ENCODE measurements around the gene USP38. TPM values are rescaled to one million over a fixed set of nuclear protein-coding genes. Genes with fewer than 3 reads are reported as not detected.
"Not testable (repeated sequence)": the region's sequence is repeated elsewhere in the genome, so short reads cannot be mapped to it uniquely, and the experiment has no call there.

The USP38 gene, protein sequence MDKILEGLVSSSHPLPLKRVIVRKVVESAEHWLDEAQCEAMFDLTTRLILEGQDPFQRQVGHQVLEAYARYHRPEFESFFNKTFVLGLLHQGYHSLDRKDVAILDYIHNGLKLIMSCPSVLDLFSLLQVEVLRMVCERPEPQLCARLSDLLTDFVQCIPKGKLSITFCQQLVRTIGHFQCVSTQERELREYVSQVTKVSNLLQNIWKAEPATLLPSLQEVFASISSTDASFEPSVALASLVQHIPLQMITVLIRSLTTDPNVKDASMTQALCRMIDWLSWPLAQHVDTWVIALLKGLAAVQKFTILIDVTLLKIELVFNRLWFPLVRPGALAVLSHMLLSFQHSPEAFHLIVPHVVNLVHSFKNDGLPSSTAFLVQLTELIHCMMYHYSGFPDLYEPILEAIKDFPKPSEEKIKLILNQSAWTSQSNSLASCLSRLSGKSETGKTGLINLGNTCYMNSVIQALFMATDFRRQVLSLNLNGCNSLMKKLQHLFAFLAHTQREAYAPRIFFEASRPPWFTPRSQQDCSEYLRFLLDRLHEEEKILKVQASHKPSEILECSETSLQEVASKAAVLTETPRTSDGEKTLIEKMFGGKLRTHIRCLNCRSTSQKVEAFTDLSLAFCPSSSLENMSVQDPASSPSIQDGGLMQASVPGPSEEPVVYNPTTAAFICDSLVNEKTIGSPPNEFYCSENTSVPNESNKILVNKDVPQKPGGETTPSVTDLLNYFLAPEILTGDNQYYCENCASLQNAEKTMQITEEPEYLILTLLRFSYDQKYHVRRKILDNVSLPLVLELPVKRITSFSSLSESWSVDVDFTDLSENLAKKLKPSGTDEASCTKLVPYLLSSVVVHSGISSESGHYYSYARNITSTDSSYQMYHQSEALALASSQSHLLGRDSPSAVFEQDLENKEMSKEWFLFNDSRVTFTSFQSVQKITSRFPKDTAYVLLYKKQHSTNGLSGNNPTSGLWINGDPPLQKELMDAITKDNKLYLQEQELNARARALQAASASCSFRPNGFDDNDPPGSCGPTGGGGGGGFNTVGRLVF
- total RNA-seq (18.4 TPM), polyA plus RNA-seq (11.0 TPM)
- long read RNA-seq, donor 1: 0 reads
- long read RNA-seq, donor 2: 0 reads
- long read RNA-seq, donor 3, full-length matches to known transcripts: 10 of 10 reads
- long read RNA-seq, donor 3, partial matches to known transcripts: 0 of 10 reads
- long read RNA-seq, donor 3, other reads (novel, unspliced or antisense): 0 of 10 reads
- long read RNA-seq, donor 4, full-length matches to known transcripts: 2 of 2 reads
- long read RNA-seq, donor 4, partial matches to known transcripts: 0 of 2 reads
- long read RNA-seq, donor 4, other reads (novel, unspliced or antisense): 0 of 2 reads
- long read RNA-seq, donor 5, full-length matches to known transcripts: 6 of 6 reads
- long read RNA-seq, donor 5, partial matches to known transcripts: 0 of 6 reads
- long read RNA-seq, donor 5, other reads (novel, unspliced or antisense): 0 of 6 reads
- long read RNA-seq, donor 6, full-length matches to known transcripts: 4 of 4 reads
- long read RNA-seq, donor 6, partial matches to known transcripts: 0 of 4 reads
- long read RNA-seq, donor 6, other reads (novel, unspliced or antisense): 0 of 4 reads
- long read RNA-seq, donor 7, full-length matches to known transcripts: 6 of 11 reads
- long read RNA-seq, donor 7, partial matches to known transcripts: 5 of 11 reads
- long read RNA-seq, donor 7, other reads (novel, unspliced or antisense): 0 of 11 reads
- long read RNA-seq, donor 8, full-length matches to known transcripts: 1 of 1 reads
- long read RNA-seq, donor 8, partial matches to known transcripts: 0 of 1 reads
- long read RNA-seq, donor 8, other reads (novel, unspliced or antisense): 0 of 1 reads
- long read RNA-seq, donor 9, full-length matches to known transcripts: 6 of 6 reads
- long read RNA-seq, donor 9, partial matches to known transcripts: 0 of 6 reads
- long read RNA-seq, donor 9, other reads (novel, unspliced or antisense): 0 of 6 reads
- long read RNA-seq, donor 10, full-length matches to known transcripts: 7 of 7 reads
- long read RNA-seq, donor 10, partial matches to known transcripts: 0 of 7 reads
- long read RNA-seq, donor 10, other reads (novel, unspliced or antisense): 0 of 7 reads

DNA sequence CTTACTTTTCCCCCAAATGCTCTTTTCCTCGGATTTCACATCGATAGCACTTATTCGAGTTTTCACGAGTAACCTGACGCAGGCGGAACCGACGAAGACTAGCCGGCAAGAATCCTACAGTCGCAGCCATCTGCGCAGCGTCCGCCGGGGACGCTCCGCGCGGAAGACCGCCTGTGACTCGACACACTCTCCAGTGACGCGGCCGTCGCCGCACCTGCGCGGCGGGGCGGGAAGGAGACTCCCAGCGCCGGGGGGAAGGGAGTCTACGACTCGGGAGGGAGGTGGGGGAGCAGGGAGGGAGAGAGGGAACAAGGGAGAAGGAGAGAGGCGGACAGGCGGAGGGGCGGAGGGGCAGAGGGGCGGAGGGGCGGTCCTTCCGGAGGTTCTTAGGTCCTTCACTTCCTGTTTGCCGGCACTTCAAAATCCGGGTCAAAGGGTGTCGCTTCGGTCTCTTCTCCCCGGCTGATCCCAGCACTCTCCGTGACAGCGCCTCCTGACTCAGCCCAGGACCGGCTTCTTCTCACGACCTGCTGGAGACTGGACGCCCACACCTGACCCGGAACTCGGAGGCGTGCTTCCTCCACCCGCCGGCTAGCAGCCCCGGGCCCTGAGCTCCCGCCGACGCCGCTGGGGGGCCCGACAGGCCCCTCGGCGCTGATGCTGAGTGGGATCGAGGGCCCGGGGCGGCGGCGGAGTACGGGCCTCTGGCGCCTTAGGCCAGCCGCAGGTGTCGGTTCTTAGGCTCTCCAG lies at the start of gene USP38:
TSS of gene USP38 (plus strand) at position 415 of the 750 bp plus-strand sequence. CDS start 534 bp downstream, outside the sequence.
- Histone ChIP-seq H3K36me3 (ENCODE audit: control insufficient read depth in 2 of 2, insufficient read depth in 2 of 2, low read length in 1 of 2) (peaks cover 0 to 5% of the 10 kb centered on the region in 2 donors), H3K4me3 (ENCODE audit: low read length in 2 of 2) (peak within 1 kb of the TSS; percentile 65 to 78), H3K27me3 (ENCODE audit: control insufficient read depth in 2 of 2, insufficient read depth in 1 of 2, low read length in 1 of 2) (no peaks in the 10 kb centered on the region), H3K27ac (ENCODE audit: low read depth in 1 of 2, low read length in 1 of 2) (peak within 1 kb of the TSS; percentile 94 to 98), H3K9me3 (ENCODE audit: control insufficient read depth in 2 of 2, insufficient read depth in 1 of 2, low read length in 1 of 2) (peaks cover 0 to 2% of the 10 kb centered on the region in 2 donors), H3K4me1 (ENCODE audit: control insufficient read depth in 2 of 2, insufficient read depth in 2 of 2, low read length in 2 of 2) (peaks cover 2 to 6% of the 10 kb centered on the region in 2 donors)
- WGBS: under 1% methylated on average over 71 of the region's 71 CpGs
- peak; percentile 71 to 93 (median 82) for DNase-seq (ENCODE audit: low read depth in 6 of 9, low spot score in 9 of 9)

DNA sequence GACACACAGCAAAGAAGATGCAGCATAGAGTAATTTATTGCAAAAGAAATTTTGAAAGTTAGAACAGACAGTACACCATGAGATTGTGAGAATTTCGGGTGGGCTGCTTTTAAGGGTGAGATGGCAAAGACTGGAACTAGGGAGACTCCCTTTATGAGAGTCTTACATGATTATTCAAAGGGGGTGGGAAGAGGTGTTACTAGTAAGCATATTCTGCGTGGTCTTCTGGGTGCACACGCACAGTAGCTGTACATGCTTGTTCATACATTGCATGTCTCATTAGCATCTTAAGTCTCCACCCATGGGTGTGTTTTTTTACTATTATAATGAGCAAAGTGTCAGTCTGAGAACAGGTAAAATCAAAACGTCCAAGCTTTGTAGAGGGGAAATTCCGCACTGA lies 49.4 kb upstream of the USP38 start:
- Histone ChIP-seq H3K27ac (ENCODE audit: low read depth in 1 of 2, low read length in 1 of 2) (no peak overlapping the region), H3K27me3 (ENCODE audit: control insufficient read depth in 2 of 2, insufficient read depth in 1 of 2, low read length in 1 of 2) (no peaks in the 10 kb centered on the region), H3K4me1 (ENCODE audit: control insufficient read depth in 2 of 2, insufficient read depth in 2 of 2, low read length in 2 of 2) (no peaks in the 10 kb centered on the region), H3K36me3 (ENCODE audit: control insufficient read depth in 2 of 2, insufficient read depth in 2 of 2, low read length in 1 of 2) (no peaks in the 10 kb centered on the region), H3K4me3 (ENCODE audit: low read length in 2 of 2) (no peak overlapping the region), H3K9me3 (ENCODE audit: control insufficient read depth in 2 of 2, insufficient read depth in 1 of 2, low read length in 1 of 2) (peaks cover 0 to 2% of the 10 kb centered on the region in 2 donors)
- 95% methylated on average over 5 of the region's 5 CpGs for WGBS
- DNase-seq (ENCODE audit: low read depth in 6 of 9, low spot score in 9 of 9): no peak

DNA sequence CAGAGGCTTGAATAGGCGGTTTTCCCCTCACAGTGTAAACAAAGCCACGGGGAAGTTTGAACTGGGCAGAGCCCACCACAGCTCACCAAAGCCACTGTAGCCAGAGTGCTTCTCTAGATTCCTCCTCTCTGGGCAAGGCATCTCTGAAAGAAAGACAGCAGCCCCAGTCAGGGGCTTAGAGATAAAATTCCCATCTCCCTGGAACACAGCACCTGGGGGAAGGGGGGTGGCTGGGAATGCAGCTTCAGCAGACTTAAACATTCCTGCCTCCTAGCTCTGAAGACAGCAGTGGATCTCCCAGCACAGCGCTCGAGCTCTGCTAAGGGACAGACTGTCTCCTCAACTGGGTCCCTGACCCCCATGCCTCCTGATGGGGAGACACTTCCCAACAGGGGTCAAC lies 44.0 kb upstream of the USP38 start:
- Histone ChIP-seq H3K4me1 (ENCODE audit: control insufficient read depth in 2 of 2, insufficient read depth in 2 of 2, low read length in 2 of 2) (no peaks in the 10 kb centered on the region), H3K4me3 (ENCODE audit: low read length in 2 of 2) (no peak overlapping the region), H3K27me3 (ENCODE audit: control insufficient read depth in 2 of 2, insufficient read depth in 1 of 2, low read length in 1 of 2) (no peaks in the 10 kb centered on the region), H3K27ac (ENCODE audit: low read depth in 1 of 2, low read length in 1 of 2) (no peak overlapping the region), H3K36me3 (ENCODE audit: control insufficient read depth in 2 of 2, insufficient read depth in 2 of 2, low read length in 1 of 2) (no peaks in the 10 kb centered on the region), H3K9me3 (ENCODE audit: control insufficient read depth in 2 of 2, insufficient read depth in 1 of 2, low read length in 1 of 2) (peaks cover 0 to 6% of the 10 kb centered on the region in 2 donors)
- DNase-seq (ENCODE audit: low read depth in 6 of 9, low spot score in 9 of 9): no peak
- 96% methylated on average over 4 of the region's 4 CpGs for WGBS

DNA sequence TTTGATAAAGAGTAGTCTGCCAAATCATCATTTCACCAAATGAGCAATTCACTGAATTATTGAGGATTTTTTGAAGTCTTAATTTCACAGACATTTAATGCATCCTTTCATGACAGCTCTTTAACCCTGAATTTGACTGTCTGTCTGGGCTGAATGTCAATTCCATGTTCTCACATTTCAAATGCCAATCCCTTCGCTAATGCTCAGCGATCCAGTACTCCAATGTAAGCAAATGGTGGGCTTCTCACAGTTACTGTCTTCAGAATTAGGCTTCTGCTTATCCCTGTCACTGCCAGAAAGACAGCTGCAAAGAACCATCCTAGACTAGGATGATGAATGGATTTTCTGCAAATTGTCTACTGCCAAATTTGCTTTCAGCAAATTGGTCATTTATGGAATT lies 36.2 kb upstream of the USP38 start:
- no peak for DNase-seq (ENCODE audit: low read depth in 6 of 9, low spot score in 9 of 9)
- H3K9me3 ChIP-seq (ENCODE audit: control insufficient read depth in 2 of 2, insufficient read depth in 1 of 2, low read length in 1 of 2): no peaks in the 10 kb centered on the region
- H3K4me3 ChIP-seq (ENCODE audit: low read length in 2 of 2): no peak overlapping the region
- no peaks in the 10 kb centered on the region for H3K4me1 ChIP-seq (ENCODE audit: control insufficient read depth in 2 of 2, insufficient read depth in 2 of 2, low read length in 2 of 2)
- H3K36me3 ChIP-seq (ENCODE audit: control insufficient read depth in 2 of 2, insufficient read depth in 2 of 2, low read length in 1 of 2): no peaks in the 10 kb centered on the region
- no peak overlapping the region for H3K27ac ChIP-seq (ENCODE audit: low read depth in 1 of 2, low read length in 1 of 2)
- H3K27me3 ChIP-seq (ENCODE audit: control insufficient read depth in 2 of 2, insufficient read depth in 1 of 2, low read length in 1 of 2): no peaks in the 10 kb centered on the region
- 98% methylated on average over 2 of the region's 2 CpGs for WGBS

DNA sequence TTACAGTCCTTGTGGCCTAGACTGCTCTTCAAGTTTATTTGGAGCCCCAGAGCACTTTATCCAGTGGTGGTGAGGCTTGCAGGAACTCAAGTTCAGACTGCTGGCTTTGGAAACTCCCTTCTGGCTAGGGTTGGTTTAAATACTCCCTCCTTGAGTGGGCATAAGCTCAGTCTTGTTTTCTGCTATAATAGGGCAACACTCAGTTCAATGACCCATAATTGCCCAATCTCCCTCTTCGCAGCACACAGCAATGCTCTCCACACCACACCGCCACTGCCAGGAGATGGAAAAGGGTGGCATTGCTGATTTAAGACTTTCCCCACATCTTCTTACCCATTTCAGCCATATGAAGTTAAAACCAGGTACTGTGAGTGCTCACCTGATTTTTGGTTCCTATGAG lies 27.9 kb upstream of the USP38 start:
- Histone ChIP-seq H3K9me3 (ENCODE audit: control insufficient read depth in 2 of 2, insufficient read depth in 1 of 2, low read length in 1 of 2) (no peaks in the 10 kb centered on the region), H3K4me1 (ENCODE audit: control insufficient read depth in 2 of 2, insufficient read depth in 2 of 2, low read length in 2 of 2) (no peaks in the 10 kb centered on the region), H3K27ac (ENCODE audit: low read depth in 1 of 2, low read length in 1 of 2) (no peak overlapping the region), H3K36me3 (ENCODE audit: control insufficient read depth in 2 of 2, insufficient read depth in 2 of 2, low read length in 1 of 2) (no peaks in the 10 kb centered on the region), H3K4me3 (ENCODE audit: low read length in 2 of 2) (no peak overlapping the region), H3K27me3 (ENCODE audit: control insufficient read depth in 2 of 2, insufficient read depth in 1 of 2, low read length in 1 of 2) (no peaks in the 10 kb centered on the region)
- no peak for DNase-seq (ENCODE audit: low read depth in 6 of 9, low spot score in 9 of 9)
- over 99% methylated on average over 2 of the region's 2 CpGs for WGBS

DNA sequence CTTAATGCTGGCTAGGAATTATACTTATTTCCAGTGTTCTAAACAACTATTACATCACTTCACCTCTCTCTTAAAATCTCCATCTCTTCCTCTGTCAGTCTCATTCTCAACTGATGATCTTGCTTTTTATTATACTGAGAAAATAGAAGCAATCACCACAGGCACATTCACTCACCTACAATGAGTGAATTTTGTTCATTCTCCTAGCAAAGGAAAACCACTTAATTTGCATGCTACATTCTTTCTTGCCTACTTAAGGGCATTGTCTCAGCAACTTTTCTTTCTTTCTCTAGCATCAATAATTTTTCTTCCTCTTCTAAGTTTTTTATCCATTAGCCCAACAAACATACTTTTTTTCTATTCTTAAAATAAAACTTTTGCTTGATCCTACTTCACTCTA lies 21.1 kb upstream of the USP38 start:
- Histone ChIP-seq H3K27me3 (ENCODE audit: control insufficient read depth in 2 of 2, insufficient read depth in 1 of 2, low read length in 1 of 2) (no peaks in the 10 kb centered on the region), H3K36me3 (ENCODE audit: control insufficient read depth in 2 of 2, insufficient read depth in 2 of 2, low read length in 1 of 2) (no peaks in the 10 kb centered on the region), H3K4me3 (ENCODE audit: low read length in 2 of 2) (no peak overlapping the region), H3K9me3 (ENCODE audit: control insufficient read depth in 2 of 2, insufficient read depth in 1 of 2, low read length in 1 of 2) (peaks cover 1 to 8% of the 10 kb centered on the region in 2 donors), H3K27ac (ENCODE audit: low read depth in 1 of 2, low read length in 1 of 2) (no peak overlapping the region), H3K4me1 (ENCODE audit: control insufficient read depth in 2 of 2, insufficient read depth in 2 of 2, low read length in 2 of 2) (no peaks in the 10 kb centered on the region)
- DNase-seq (ENCODE audit: low read depth in 6 of 9, low spot score in 9 of 9): no peak

DNA sequence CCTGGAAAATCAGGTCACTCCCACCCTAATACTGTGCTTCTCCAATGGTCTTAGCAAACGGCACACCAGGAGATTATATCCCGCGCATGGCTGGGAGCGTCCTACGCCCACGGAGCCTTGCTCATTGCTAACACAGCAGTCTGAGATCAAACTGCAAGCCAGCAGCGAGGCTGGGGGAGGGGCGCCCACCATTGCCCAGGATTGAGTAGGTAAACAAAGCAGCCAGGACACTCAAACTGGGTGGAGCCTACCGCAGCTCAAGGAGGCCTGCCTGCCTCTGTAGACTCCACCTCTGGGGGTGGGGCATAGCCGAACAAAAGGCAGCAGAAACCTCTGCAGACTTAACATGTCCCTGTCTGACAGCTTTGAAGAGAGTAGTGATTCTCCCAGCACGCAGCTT lies 18.0 kb upstream of the USP38 start:
- H3K4me1 ChIP-seq (ENCODE audit: control insufficient read depth in 2 of 2, insufficient read depth in 2 of 2, low read length in 2 of 2); H3K36me3 ChIP-seq (ENCODE audit: control insufficient read depth in 2 of 2, insufficient read depth in 2 of 2, low read length in 1 of 2); H3K9me3 ChIP-seq (ENCODE audit: control insufficient read depth in 2 of 2, insufficient read depth in 1 of 2, low read length in 1 of 2); H3K4me3 ChIP-seq (ENCODE audit: low read length in 2 of 2); DNase-seq (ENCODE audit: low read depth in 6 of 9, low spot score in 9 of 9); H3K27ac ChIP-seq (ENCODE audit: low read depth in 1 of 2, low read length in 1 of 2); H3K27me3 ChIP-seq (ENCODE audit: control insufficient read depth in 2 of 2, insufficient read depth in 1 of 2, low read length in 1 of 2): not testable (repeated sequence)
- 98% methylated on average over 11 of the region's 11 CpGs for WGBS
